HG03095 (cell line): ENCODE measurements around the gene NAT14.
"Not testable (repeated sequence)": the region's sequence is repeated elsewhere in the genome, so short reads cannot be mapped to it uniquely, and the experiment has no call there.

Source experiments
- ATAC-seq: cut with Tn5 transposase; IDR thresholded peaks from one replicate; pipeline ENCODE4 v1.9.1; 2021; ENCODE audit warnings: moderate library complexity; ENCODE audit not compliant: unreplicated experiment

NAT14 gene

GRCh38 chr19:55484593-55485438, at the start of gene NAT14:
NAT14 (plus strand) TSS chr19:55485188; CDS start chr19:55485709, 521 bp downstream.
- no peak for ATAC-seq

- no peak for ATAC-seq
Observed at GRCh38 chr19:55436847-55437246, 48.1 kb upstream of the NAT14 start.

- ATAC-seq, result no peak
Observed at GRCh38 chr19:55437410-55437809, 47.6 kb upstream of the NAT14 start.

- ATAC-seq, result no peak
Observed at GRCh38 chr19:55439052-55439451, 45.9 kb upstream of the NAT14 start.

GRCh38 chr19:55440411-55441105, 44.4 kb upstream of the NAT14 start:
- no peak for ATAC-seq

GRCh38 chr19:55441319-55441691, 43.7 kb upstream of the NAT14 start:
- ATAC-seq, result no peak

- ATAC-seq, result no peak
Observed at GRCh38 chr19:55441692-55442321, 43.2 kb upstream of the NAT14 start.

GRCh38 chr19:55442372-55442961, 42.5 kb upstream of the NAT14 start:
- ATAC-seq, result no peak

- no peak for ATAC-seq
Observed at GRCh38 chr19:55443045-55443823, 41.8 kb upstream of the NAT14 start, which contains the start of gene SHISA7. SHISA7 (minus strand) TSS chr19:55443300; CDS start chr19:55442863, 437 bp downstream.

GRCh38 chr19:55443824-55444480, 41.0 kb upstream of the NAT14 start:
- no peak for ATAC-seq

GRCh38 chr19:55444646-55445045, 40.3 kb upstream of the NAT14 start:
- ATAC-seq, result no peak

GRCh38 chr19:55446060-55446459, 38.9 kb upstream of the NAT14 start:
- ATAC-seq, result no peak

GRCh38 chr19:55447421-55448174, 37.4 kb upstream of the NAT14 start:
- no peak for ATAC-seq

- not testable (repeated sequence) for ATAC-seq
Observed at GRCh38 chr19:55448175-55448490, 36.9 kb upstream of the NAT14 start.

- ATAC-seq, result no peak
Observed at GRCh38 chr19:55449469-55449868, 35.5 kb upstream of the NAT14 start.

GRCh38 chr19:55451163-55451964, 33.6 kb upstream of the NAT14 start:
- no peak for ATAC-seq

- ATAC-seq, result no peak
Observed at GRCh38 chr19:55451965-55452748, 32.8 kb upstream of the NAT14 start.
